DOHH2 (cell line): ENCODE results near the gene ST14.

ENCODE experiments used
- EZH2phosphoT487 ChIP-seq: fragments of 200-600 bp; sonication (generic); IDR thresholded peaks from 2 replicates; pipeline ENCODE4 v1.6.1; 2017; ENCODE audit warnings: borderline replicate concordance, mild to moderate bottlenecking, antibody characterized with exemption, low read length, moderate library complexity, mixed read lengths
- TF ChIP-seq, protein P1 (sequence below): fragments of 200-600 bp; sonication (generic); IDR thresholded peaks from one replicate; pipeline ENCODE4 v1.5.1; 2014; ENCODE audit warnings: antibody characterized with exemption, mild to moderate bottlenecking, low read depth, low read length; ENCODE audit not compliant: poor library complexity, severe bottlenecking

DNA sequence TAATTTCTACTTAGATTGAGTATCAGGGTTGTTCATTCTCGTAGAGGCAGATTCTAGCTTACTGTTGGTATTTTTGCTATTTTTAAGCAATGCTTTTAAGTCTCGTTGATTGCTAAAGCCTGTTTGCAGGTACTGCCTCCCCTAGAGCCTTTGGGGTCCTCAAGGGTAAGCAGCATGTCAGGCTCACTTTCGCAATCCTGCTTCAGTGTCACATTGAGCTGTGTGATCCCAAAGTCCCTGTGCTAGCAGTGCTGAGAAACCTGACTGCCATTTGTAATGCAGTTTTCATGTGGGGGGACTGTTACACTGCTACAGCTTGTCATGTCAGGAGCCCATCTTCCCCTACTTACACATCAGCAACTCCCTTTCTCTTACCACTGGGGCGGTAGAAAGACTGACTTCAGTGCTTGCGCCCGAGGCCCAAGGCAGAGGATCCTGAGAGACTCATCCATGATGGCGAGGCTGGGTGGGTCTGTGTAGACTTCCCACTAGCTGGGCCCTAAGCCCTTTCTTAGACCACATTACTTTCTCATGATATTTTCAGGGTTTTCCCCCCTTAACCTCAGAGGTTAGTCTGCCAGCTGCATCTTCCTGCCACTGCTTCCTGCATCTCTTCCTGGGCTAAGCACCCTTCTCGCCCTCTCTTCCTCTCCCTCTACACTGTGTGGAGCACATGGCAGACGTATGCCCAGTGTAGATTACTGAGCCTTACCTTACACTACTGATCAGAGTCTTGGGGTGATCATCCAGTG, 40.8 kb upstream of the ST14 start:
- TF ChIP-seq, protein P1, sequence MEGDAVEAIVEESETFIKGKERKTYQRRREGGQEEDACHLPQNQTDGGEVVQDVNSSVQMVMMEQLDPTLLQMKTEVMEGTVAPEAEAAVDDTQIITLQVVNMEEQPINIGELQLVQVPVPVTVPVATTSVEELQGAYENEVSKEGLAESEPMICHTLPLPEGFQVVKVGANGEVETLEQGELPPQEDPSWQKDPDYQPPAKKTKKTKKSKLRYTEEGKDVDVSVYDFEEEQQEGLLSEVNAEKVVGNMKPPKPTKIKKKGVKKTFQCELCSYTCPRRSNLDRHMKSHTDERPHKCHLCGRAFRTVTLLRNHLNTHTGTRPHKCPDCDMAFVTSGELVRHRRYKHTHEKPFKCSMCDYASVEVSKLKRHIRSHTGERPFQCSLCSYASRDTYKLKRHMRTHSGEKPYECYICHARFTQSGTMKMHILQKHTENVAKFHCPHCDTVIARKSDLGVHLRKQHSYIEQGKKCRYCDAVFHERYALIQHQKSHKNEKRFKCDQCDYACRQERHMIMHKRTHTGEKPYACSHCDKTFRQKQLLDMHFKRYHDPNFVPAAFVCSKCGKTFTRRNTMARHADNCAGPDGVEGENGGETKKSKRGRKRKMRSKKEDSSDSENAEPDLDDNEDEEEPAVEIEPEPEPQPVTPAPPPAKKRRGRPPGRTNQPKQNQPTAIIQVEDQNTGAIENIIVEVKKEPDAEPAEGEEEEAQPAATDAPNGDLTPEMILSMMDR = no peak
- TF ChIP-seq EZH2phosphoT487 = no peak
